ENCODE data around the gene ZEB2. TPM values are rescaled to one million over a fixed set of nuclear protein-coding genes. Genes with fewer than 3 reads are reported as not detected.

The ZEB2 gene
- total RNA-seq, 1 experiment from 2014 or later: 1.2 TPM

DNA sequence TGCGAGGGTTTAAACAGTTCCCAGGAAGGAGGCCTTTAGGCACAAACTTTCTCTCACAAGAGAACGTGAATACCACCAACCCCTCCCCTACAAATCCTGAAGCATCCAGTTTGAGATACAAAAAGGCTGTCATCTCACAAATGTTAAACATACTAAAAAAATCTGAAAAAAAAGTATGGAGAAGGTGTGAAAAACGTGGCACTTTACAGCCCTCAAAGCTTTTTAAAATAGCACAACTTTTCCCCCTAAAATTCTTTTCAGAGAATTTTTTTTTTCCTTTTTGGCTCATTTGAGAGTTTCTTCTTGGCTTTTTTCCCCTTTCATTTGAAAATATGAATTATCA, 10.1 kb downstream of the ZEB2 start:
- DNase-seq: no peak
- TF ChIP-seq, protein P1, sequence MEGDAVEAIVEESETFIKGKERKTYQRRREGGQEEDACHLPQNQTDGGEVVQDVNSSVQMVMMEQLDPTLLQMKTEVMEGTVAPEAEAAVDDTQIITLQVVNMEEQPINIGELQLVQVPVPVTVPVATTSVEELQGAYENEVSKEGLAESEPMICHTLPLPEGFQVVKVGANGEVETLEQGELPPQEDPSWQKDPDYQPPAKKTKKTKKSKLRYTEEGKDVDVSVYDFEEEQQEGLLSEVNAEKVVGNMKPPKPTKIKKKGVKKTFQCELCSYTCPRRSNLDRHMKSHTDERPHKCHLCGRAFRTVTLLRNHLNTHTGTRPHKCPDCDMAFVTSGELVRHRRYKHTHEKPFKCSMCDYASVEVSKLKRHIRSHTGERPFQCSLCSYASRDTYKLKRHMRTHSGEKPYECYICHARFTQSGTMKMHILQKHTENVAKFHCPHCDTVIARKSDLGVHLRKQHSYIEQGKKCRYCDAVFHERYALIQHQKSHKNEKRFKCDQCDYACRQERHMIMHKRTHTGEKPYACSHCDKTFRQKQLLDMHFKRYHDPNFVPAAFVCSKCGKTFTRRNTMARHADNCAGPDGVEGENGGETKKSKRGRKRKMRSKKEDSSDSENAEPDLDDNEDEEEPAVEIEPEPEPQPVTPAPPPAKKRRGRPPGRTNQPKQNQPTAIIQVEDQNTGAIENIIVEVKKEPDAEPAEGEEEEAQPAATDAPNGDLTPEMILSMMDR (conservative IDR thresholded peaks at IDR 0.05): no peak
- Histone ChIP-seq H3K79me1 (ENCODE audit: insufficient read depth, low read depth, low read length, poor library complexity, severe bottlenecking) (no peaks in the 10 kb centered on the region), H2BK20ac (ENCODE audit: low read depth, low read length, poor library complexity, severe bottlenecking) (no peak overlapping the region), H3K4me1 (ENCODE audit: insufficient read depth, low read length) (peaks cover 17% of the 10 kb centered on the region), H3K14ac (ENCODE audit: insufficient read depth, low read length) (no peak overlapping the region; the same call in 1 of the 2 replicates), H2AFZ (ENCODE audit: low read length) (no peak overlapping the region), H2BK120ac (ENCODE audit: low read depth, low read length, poor library complexity, severe bottlenecking) (no peak overlapping the region), H3K27me3 (ENCODE audit: insufficient read depth, low read length) (peaks cover 38% of the 10 kb centered on the region), H3K18ac (ENCODE audit: insufficient read length, low read depth, low read length) (no peak overlapping the region), H3K27ac (ENCODE audit: insufficient read length, low read depth, low read length) (no peak overlapping the region), H3K79me2 (ENCODE audit: insufficient read depth, low read length) (no peaks in the 10 kb centered on the region), H3K56ac (ENCODE audit: insufficient read length, low read depth, low read length) (no peak overlapping the region), H3K4ac (ENCODE audit: low read depth, low read length) (no peak overlapping the region), H4K5ac (ENCODE audit: insufficient read length, low read depth, low read length) (no peak overlapping the region), H3K23ac (ENCODE audit: insufficient read length, low read depth, low read length) (no peak overlapping the region), H3K23me2 (ENCODE audit: insufficient read length, low read depth, low read length, poor library complexity, severe bottlenecking) (peaks cover 7% of the 10 kb centered on the region), H4K20me1 (ENCODE audit: control insufficient read depth, insufficient read depth, insufficient read length) (no peaks in the 10 kb centered on the region), H3K4me2 (ENCODE audit: insufficient read depth, insufficient read length, low read length) (peak overlapping the region; percentile 38), H2BK15ac (ENCODE audit: low read depth, low read length) (no peak overlapping the region), H3K9me3 (ENCODE audit: control insufficient read depth, low read depth, low read length) (no peaks in the 10 kb centered on the region), H3T11ph (ENCODE audit: low read length) (no peak overlapping the region), H4K91ac (ENCODE audit: insufficient read length, low read depth, low read length) (no peak overlapping the region), H2BK5ac (ENCODE audit: insufficient read length, low read length) (no peak overlapping the region), H2AK5ac (ENCODE audit: insufficient read length, low read length) (no peak overlapping the region), H2BK12ac (ENCODE audit: insufficient read length, low read depth, low read length) (no peak overlapping the region), H4K8ac (replicated peaks; ENCODE audit: insufficient read length, low read depth, low read length) (no peak overlapping the region), H3K9ac (ENCODE audit: extremely low read depth, insufficient read length, low read length) (no peak overlapping the region)
- Mint-ChIP-seq H3K27ac (peak overlapping the region in 1 of 3 experiments; percentile 34; a peak in 1 of 7 replicates), H3K4me3 (no peak overlapping the region), H3K27me3 (ENCODE audit: low read depth) (peaks cover 82% of the 10 kb centered on the region), H3K4me1 (peaks cover 80 to 87% of the 10 kb centered on the region in 2 experiments), H3K36me3 (ENCODE audit: insufficient read depth in 1 of 3, low read depth in 3 of 3) (no peaks in the 10 kb centered on the region), H3K9me3 (peaks cover 0 to 3% of the 10 kb centered on the region in 2 experiments; a peak in 2 of 5 replicates)
- WGBS (ENCODE audit: extremely low coverage, insufficient read length, low lambda C conversion rate): no CpG with 5 or more reads among the region's 3 CpGs

All from H9 (cell line).